ENCODE data around the gene EDA. TPM values are rescaled to one million over a fixed set of nuclear protein-coding genes. Genes with fewer than 3 reads are reported as not detected.

The EDA gene
- total RNA-seq, 1 donor from 2014 or later: 3.0 TPM

- Mint-ChIP-seq H3K4me3 (ENCODE audit: low read depth) (peak overlapping the region; percentile 79), H3K27me3 (peaks cover 13% of the 10 kb centered on the region), H3K27ac (peak overlapping the region; percentile 37), H3K9me3 (ENCODE audit: low read depth) (peaks cover 13% of the 10 kb centered on the region), H3K36me3 (ENCODE audit: insufficient read depth) (no peaks in the 10 kb centered on the region), H3K4me1 (ENCODE audit: low read depth) (peaks cover 4% of the 10 kb centered on the region)
- TF ChIP-seq CTCF (IDR thresholded peaks at IDR 0.05; ENCODE audit: unreplicated experiment): no peak
- peak; percentile 9 for DNase-seq (ENCODE audit: low spot score, unreplicated experiment)
These were observed 717 bp downstream of the EDA start for GRCh38 chrX:69616457-69617203.

- peaks cover 3% of the 10 kb centered on the region for H3K4me1 Mint-ChIP-seq (ENCODE audit: low read depth)
- peaks cover 20% of the 10 kb centered on the region for H3K9me3 Mint-ChIP-seq (ENCODE audit: low read depth)
- H3K27me3 Mint-ChIP-seq: peaks cover 13% of the 10 kb centered on the region
- DNase-seq (ENCODE audit: low spot score, unreplicated experiment): no peak
- peak; percentile 51 for TF ChIP-seq CTCF (IDR thresholded peaks at IDR 0.05; ENCODE audit: unreplicated experiment)
- no peak overlapping the region for H3K27ac Mint-ChIP-seq
- H3K4me3 Mint-ChIP-seq (ENCODE audit: low read depth): no peak overlapping the region
- H3K36me3 Mint-ChIP-seq (ENCODE audit: insufficient read depth): no peaks in the 10 kb centered on the region
These were observed 2.9 kb downstream of the EDA start for GRCh38 chrX:69618803-69619202.

DNA sequence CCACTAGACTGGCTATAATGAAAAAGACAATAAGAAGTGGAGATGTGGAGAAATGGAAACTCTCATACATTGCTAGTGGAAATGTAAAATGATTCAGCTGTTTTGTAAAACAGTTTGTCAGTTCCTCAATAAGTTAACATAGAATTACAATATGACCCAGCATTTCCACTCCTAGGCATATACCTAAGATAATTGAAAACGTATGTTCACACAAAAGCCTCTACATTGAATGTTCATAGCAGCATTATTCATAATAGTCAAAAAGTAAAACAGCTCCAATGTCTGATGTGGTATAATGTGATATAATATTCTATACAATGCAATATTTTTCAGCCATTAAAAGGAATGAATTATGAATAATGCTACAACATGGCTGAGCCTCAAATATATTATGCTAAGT is 10.2 kb downstream of the EDA start:
- DNase-seq (ENCODE audit: low spot score, unreplicated experiment): no peak
- no peak overlapping the region for H3K4me3 Mint-ChIP-seq (ENCODE audit: low read depth)
- no peaks in the 10 kb centered on the region for H3K4me1 Mint-ChIP-seq (ENCODE audit: low read depth)
- H3K27ac Mint-ChIP-seq: no peak overlapping the region
- peaks cover 27% of the 10 kb centered on the region for H3K9me3 Mint-ChIP-seq (ENCODE audit: low read depth)
- no peak for TF ChIP-seq CTCF (IDR thresholded peaks at IDR 0.05; ENCODE audit: unreplicated experiment)
- no peaks in the 10 kb centered on the region for H3K27me3 Mint-ChIP-seq
- H3K36me3 Mint-ChIP-seq (ENCODE audit: insufficient read depth): no peaks in the 10 kb centered on the region

DNA sequence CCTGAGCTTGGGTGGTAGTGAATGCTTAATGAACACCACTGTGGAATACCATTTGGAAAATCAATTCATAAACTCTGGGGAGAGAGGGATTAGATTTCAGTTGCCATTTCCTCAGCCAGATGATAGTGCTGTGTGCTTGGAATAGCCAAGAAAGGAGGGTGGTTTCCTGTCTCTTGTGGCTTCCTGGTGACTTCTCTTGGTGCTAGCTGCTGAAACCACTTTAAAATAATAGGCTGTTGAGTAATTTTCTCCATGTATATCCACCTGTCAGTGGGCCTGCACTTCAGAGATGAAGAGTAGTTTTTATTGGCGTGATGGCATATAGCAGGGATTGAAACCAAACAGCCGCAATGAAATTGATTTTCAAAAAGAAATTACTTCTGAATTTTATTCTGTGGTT is 11.8 kb downstream of the EDA start:
- no peak for DNase-seq (ENCODE audit: low spot score, unreplicated experiment)
- no peaks in the 10 kb centered on the region for H3K4me1 Mint-ChIP-seq (ENCODE audit: low read depth)
- H3K36me3 Mint-ChIP-seq (ENCODE audit: insufficient read depth): no peaks in the 10 kb centered on the region
- H3K27me3 Mint-ChIP-seq: no peaks in the 10 kb centered on the region
- TF ChIP-seq CTCF (IDR thresholded peaks at IDR 0.05; ENCODE audit: unreplicated experiment): no peak
- no peak overlapping the region for H3K4me3 Mint-ChIP-seq (ENCODE audit: low read depth)
- peaks cover 27% of the 10 kb centered on the region for H3K9me3 Mint-ChIP-seq (ENCODE audit: low read depth)
- no peak overlapping the region for H3K27ac Mint-ChIP-seq

- H3K9me3 Mint-ChIP-seq (ENCODE audit: low read depth): peaks cover 18% of the 10 kb centered on the region
- H3K36me3 Mint-ChIP-seq (ENCODE audit: insufficient read depth): no peaks in the 10 kb centered on the region
- no peak for DNase-seq (ENCODE audit: low spot score, unreplicated experiment)
- no peak overlapping the region for H3K27ac Mint-ChIP-seq
- H3K4me3 Mint-ChIP-seq (ENCODE audit: low read depth): no peak overlapping the region
- no peak for TF ChIP-seq CTCF (IDR thresholded peaks at IDR 0.05; ENCODE audit: unreplicated experiment)
- no peaks in the 10 kb centered on the region for H3K4me1 Mint-ChIP-seq (ENCODE audit: low read depth)
- H3K27me3 Mint-ChIP-seq: no peaks in the 10 kb centered on the region
These were observed 14.2 kb downstream of the EDA start for GRCh38 chrX:69630147-69630546.
